ENCODE results near the gene CFL1. TPM values are rescaled to one million over a fixed set of nuclear protein-coding genes. Genes with fewer than 3 reads are reported as not detected.

The CFL1 gene
- total RNA-seq, 1 donor from 2014 or later: 299 TPM

GRCh38 chr11:65886826-65887722, 29.1 kb upstream of the CFL1 start:
- Histone ChIP-seq H3K27me3 (ENCODE audit: low read depth) (no peaks in the 10 kb centered on the region), H3K4me1 (peaks cover 65% of the 10 kb centered on the region), H3K36me3 (peaks cover 43% of the 10 kb centered on the region), H3K27ac (replicated peaks) (peak overlapping the region; percentile 99), H3K9me3 (replicated peaks) (no peaks in the 10 kb centered on the region), H3K4me3 (peak overlapping the region; percentile 81)
- TF ChIP-seq CTCF (IDR thresholded peaks at IDR 0.05; ENCODE audit: borderline replicate concordance): no peak
- intact Hi-C loops (cut with micrococcal nuclease): loop anchor here (10.0 kb wide), 1 partner anchor 108 kb away; no protein-coding TSS in a partner anchor
- DNase-seq: no peak

DNA sequence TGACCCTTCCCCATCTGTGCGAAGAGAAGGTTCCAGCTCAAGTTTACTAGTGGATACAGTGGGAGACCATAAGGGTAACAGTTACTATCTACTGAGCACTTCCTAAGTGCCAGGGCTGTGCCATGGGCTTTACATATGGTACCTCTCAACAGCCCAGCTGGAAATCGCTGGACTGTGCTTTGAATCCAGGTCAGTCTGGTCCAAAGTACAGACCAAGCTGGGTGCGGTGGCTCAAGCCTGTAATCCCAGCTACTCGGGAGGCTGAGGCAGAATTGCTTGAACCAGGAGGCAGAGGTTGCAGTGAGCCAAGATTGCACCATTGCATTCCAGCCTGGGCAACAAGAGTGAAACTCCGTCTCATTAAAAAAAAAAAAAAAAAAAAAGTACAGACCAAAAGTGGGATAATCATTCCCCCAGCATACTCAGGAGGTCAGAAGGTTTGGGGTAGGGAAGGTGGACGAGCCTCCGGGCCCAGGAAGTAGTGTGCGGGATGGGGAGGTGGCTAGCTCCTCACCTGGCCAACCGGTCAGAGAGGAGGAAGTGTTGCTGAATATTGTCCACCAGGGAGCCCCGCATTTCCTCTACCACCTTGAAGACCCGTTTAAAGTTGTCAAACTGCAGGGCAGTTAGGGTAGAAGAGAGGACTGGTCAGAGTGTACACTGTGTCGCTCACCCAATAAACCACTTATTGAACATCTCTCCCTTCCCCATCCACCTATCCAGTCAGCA, 28.0 kb upstream of the CFL1 start:
- no peaks in the 10 kb centered on the region for H3K27me3 ChIP-seq (ENCODE audit: low read depth)
- H3K36me3 ChIP-seq: peaks cover 44% of the 10 kb centered on the region
- no peak overlapping the region for H3K27ac ChIP-seq (replicated peaks)
- DNase-seq: no peak
- no peak overlapping the region for H3K4me3 ChIP-seq
- no peaks in the 10 kb centered on the region for H3K9me3 ChIP-seq (replicated peaks)
- peaks cover 54% of the 10 kb centered on the region for H3K4me1 ChIP-seq
- intact Hi-C loops (cut with micrococcal nuclease): loop anchor here (10.0 kb wide), 1 partner anchor 109 kb away; no protein-coding TSS in a partner anchor
- TF ChIP-seq CTCF (IDR thresholded peaks at IDR 0.05; ENCODE audit: borderline replicate concordance): no peak

- TF ChIP-seq CTCF (IDR thresholded peaks at IDR 0.05; ENCODE audit: borderline replicate concordance): no peak
- peaks cover 44% of the 10 kb centered on the region for H3K36me3 ChIP-seq
- DNase-seq: no peak
- H3K27ac ChIP-seq (replicated peaks): no peak overlapping the region
- H3K4me1 ChIP-seq: peaks cover 50% of the 10 kb centered on the region
- no peaks in the 10 kb centered on the region for H3K27me3 ChIP-seq (ENCODE audit: low read depth)
- H3K4me3 ChIP-seq: no peak overlapping the region
- intact Hi-C loops (cut with micrococcal nuclease): loop anchor here (10.0 kb wide), 1 partner anchor 110 kb away; no protein-coding TSS in a partner anchor
- no peaks in the 10 kb centered on the region for H3K9me3 ChIP-seq (replicated peaks)
These were observed 27.3 kb upstream of the CFL1 start for GRCh38 chr11:65885231-65885630.

GRCh38 chr11:65884716-65885092, 26.7 kb upstream of the CFL1 start:
- H3K4me3 ChIP-seq: no peak overlapping the region
- no peak overlapping the region for H3K27ac ChIP-seq (replicated peaks)
- no peaks in the 10 kb centered on the region for H3K27me3 ChIP-seq (ENCODE audit: low read depth)

More at GRCh38 chr11:65884716-65885092, 26.7 kb upstream of the CFL1 start:
- H3K4me1 ChIP-seq: peaks cover 45% of the 10 kb centered on the region
- intact Hi-C loops (cut with micrococcal nuclease): loop anchor here (10.0 kb wide), 1 partner anchor 110 kb away; no protein-coding TSS in a partner anchor
- DNase-seq: peak; percentile 78
- H3K9me3 ChIP-seq (replicated peaks): no peaks in the 10 kb centered on the region
- peaks cover 44% of the 10 kb centered on the region for H3K36me3 ChIP-seq
- peak; percentile 100 for TF ChIP-seq CTCF (IDR thresholded peaks at IDR 0.05; ENCODE audit: borderline replicate concordance)
